SK-N-SH (cell line): ENCODE data around the gene ATP4A.

Source experiments
- EP300 ChIP-seq, 2 experiments: IDR thresholded peaks; 2 replicates each; pipeline versions ENCODE4 v1.4.0 to v1.6.1; 2012; ENCODE audit warnings: borderline replicate concordance in 1 of 2, low read depth in 1 of 2, low read length in 1 of 2
- EZH2phosphoT487 ChIP-seq: fragments of 200-600 bp; sonication (generic); IDR thresholded peaks from 2 replicates; pipeline ENCODE4 v1.6.1; 2017; ENCODE audit warnings: low read depth, mixed run types, mild to moderate bottlenecking, antibody characterized with exemption, moderate library complexity, borderline replicate concordance
- FOSL2 ChIP-seq: IDR thresholded peaks from 2 replicates; pipeline ENCODE4 v1.4.0; 2012; ENCODE audit warnings: low read depth, mild to moderate bottlenecking, moderate library complexity, borderline replicate concordance
- FOXJ3 ChIP-seq: sonication (generic); formaldehyde crosslinking; IDR thresholded peaks from 2 replicates; pipeline ENCODE4 v1.5.1; 2020; ENCODE audit warnings: mild to moderate bottlenecking, missing genetic modification reagents
- POLR2AphosphoS5 ChIP-seq: IDR thresholded peaks from 2 replicates; pipeline ENCODE4 v1.6.1; 2012; ENCODE audit warnings: low read depth, low read length
- TAF1 ChIP-seq: IDR thresholded peaks from 2 replicates; pipeline ENCODE4 v1.6.1; 2012; ENCODE audit warnings: low read depth, mild to moderate bottlenecking, low read length, moderate library complexity, borderline replicate concordance
- TF ChIP-seq, protein P1 (sequence below): IDR thresholded peaks from 2 replicates; pipeline ENCODE4 v1.6.1; 2012; ENCODE audit warnings: mild to moderate bottlenecking, low read depth, low read length, moderate library complexity
- TF ChIP-seq, protein P2 (sequence below): fragments of 200-600 bp; sonication (generic); IDR thresholded peaks from 2 replicates; pipeline ENCODE4 v1.6.1; 2017; ENCODE audit warnings: antibody characterized with exemption, mild to moderate bottlenecking, moderate library complexity
- TF ChIP-seq, protein P3 (sequence below): fragments of 150-350 bp; IDR thresholded peaks from 2 replicates; pipeline ENCODE4 v1.6.1; 2016; ENCODE audit warnings: mild to moderate bottlenecking, low read depth, low read length
- TF ChIP-seq, protein P4 (sequence below): IDR thresholded peaks from 2 replicates; pipeline ENCODE4 v1.4.0; 2012; ENCODE audit warnings: low read depth
- TF ChIP-seq, protein P5 (sequence below): IDR thresholded peaks from 2 replicates; pipeline ENCODE4 v1.4.0; 2012; ENCODE audit warnings: low read depth, borderline replicate concordance

DNA sequence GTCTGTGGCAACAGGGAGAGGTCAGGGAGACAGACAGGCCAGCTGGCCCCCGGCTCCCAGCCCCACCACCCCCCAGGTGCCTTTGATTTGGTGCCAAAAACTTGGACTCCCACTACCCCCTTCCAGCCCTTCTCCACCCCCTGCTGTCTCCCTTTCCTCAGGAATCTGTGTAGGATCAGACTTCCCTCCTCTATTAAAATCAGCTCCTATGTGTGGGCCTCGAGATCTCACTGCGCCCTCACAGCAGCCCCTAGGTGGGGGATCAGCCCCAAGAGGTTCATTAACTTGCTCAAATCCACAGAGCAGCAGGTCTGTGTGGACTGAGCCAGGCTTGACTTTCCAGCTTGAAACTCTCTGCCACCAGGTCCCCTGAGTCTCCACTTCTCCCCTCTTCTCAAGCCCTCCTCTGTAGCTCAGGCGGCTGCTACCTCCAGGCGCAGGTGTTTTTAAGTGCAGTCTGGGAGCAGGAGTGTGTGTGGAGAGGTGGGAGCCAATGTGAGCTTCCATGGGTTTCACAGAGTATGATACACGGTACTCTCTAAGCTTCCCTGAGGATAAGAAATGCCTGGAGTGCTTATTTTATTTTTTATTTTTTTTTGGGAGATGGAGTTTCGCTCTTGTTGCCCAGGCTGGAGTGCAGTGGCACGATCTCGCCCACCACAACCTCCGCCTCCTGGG is 28.5 kb downstream of the ATP4A start:
- TF ChIP-seq, protein P1, sequence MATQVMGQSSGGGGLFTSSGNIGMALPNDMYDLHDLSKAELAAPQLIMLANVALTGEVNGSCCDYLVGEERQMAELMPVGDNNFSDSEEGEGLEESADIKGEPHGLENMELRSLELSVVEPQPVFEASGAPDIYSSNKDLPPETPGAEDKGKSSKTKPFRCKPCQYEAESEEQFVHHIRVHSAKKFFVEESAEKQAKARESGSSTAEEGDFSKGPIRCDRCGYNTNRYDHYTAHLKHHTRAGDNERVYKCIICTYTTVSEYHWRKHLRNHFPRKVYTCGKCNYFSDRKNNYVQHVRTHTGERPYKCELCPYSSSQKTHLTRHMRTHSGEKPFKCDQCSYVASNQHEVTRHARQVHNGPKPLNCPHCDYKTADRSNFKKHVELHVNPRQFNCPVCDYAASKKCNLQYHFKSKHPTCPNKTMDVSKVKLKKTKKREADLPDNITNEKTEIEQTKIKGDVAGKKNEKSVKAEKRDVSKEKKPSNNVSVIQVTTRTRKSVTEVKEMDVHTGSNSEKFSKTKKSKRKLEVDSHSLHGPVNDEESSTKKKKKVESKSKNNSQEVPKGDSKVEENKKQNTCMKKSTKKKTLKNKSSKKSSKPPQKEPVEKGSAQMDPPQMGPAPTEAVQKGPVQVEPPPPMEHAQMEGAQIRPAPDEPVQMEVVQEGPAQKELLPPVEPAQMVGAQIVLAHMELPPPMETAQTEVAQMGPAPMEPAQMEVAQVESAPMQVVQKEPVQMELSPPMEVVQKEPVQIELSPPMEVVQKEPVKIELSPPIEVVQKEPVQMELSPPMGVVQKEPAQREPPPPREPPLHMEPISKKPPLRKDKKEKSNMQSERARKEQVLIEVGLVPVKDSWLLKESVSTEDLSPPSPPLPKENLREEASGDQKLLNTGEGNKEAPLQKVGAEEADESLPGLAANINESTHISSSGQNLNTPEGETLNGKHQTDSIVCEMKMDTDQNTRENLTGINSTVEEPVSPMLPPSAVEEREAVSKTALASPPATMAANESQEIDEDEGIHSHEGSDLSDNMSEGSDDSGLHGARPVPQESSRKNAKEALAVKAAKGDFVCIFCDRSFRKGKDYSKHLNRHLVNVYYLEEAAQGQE = no peak
- TF ChIP-seq, protein P2, sequence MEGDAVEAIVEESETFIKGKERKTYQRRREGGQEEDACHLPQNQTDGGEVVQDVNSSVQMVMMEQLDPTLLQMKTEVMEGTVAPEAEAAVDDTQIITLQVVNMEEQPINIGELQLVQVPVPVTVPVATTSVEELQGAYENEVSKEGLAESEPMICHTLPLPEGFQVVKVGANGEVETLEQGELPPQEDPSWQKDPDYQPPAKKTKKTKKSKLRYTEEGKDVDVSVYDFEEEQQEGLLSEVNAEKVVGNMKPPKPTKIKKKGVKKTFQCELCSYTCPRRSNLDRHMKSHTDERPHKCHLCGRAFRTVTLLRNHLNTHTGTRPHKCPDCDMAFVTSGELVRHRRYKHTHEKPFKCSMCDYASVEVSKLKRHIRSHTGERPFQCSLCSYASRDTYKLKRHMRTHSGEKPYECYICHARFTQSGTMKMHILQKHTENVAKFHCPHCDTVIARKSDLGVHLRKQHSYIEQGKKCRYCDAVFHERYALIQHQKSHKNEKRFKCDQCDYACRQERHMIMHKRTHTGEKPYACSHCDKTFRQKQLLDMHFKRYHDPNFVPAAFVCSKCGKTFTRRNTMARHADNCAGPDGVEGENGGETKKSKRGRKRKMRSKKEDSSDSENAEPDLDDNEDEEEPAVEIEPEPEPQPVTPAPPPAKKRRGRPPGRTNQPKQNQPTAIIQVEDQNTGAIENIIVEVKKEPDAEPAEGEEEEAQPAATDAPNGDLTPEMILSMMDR = no peak
- TF ChIP-seq, protein P3, sequence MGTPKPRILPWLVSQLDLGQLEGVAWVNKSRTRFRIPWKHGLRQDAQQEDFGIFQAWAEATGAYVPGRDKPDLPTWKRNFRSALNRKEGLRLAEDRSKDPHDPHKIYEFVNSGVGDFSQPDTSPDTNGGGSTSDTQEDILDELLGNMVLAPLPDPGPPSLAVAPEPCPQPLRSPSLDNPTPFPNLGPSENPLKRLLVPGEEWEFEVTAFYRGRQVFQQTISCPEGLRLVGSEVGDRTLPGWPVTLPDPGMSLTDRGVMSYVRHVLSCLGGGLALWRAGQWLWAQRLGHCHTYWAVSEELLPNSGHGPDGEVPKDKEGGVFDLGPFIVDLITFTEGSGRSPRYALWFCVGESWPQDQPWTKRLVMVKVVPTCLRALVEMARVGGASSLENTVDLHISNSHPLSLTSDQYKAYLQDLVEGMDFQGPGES = no peak
- TF ChIP-seq POLR2AphosphoS5 = no peak
- TF ChIP-seq, protein P4, sequence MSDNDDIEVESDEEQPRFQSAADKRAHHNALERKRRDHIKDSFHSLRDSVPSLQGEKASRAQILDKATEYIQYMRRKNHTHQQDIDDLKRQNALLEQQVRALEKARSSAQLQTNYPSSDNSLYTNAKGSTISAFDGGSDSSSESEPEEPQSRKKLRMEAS = no peak
- TF ChIP-seq EZH2phosphoT487 = no peak
- TF ChIP-seq TAF1 = no peak
- no peak for TF ChIP-seq EP300 (IDR thresholded peaks at IDR 0.05; ENCODE audit: borderline replicate concordance in 1 of 2, low read depth in 1 of 2, low read length in 1 of 2)
- TF ChIP-seq, protein P5, sequence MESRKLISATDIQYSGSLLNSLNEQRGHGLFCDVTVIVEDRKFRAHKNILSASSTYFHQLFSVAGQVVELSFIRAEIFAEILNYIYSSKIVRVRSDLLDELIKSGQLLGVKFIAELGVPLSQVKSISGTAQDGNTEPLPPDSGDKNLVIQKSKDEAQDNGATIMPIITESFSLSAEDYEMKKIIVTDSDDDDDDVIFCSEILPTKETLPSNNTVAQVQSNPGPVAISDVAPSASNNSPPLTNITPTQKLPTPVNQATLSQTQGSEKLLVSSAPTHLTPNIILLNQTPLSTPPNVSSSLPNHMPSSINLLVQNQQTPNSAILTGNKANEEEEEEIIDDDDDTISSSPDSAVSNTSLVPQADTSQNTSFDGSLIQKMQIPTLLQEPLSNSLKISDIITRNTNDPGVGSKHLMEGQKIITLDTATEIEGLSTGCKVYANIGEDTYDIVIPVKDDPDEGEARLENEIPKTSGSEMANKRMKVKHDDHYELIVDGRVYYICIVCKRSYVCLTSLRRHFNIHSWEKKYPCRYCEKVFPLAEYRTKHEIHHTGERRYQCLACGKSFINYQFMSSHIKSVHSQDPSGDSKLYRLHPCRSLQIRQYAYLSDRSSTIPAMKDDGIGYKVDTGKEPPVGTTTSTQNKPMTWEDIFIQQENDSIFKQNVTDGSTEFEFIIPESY = no peak
- no peak for TF ChIP-seq FOXJ3
- no peak for TF ChIP-seq FOSL2
